Measurements from ENCODE around the gene YBEY.
"Not testable (repeated sequence)": the region's sequence is repeated elsewhere in the genome, so short reads cannot be mapped to it uniquely, and the experiment has no call there.

Gene YBEY

DNA sequence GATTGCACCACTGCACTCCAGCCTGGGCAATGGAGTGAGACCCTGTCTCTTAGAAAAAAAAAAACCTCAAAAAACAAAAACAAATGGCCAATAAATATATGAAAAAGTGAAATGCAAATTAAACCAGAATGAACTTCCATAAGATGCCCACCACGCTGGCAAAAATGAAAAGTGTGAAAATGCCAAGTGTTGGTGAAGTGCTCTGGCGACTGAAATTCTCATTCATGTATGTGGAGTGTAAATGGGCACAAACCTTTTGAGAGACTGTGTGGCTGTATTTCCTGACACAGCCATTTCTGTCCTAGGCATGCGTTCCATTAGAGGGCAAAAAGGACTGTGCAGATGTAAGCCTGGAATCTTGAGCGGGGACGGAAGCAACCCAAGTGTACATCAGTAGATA is 18.3 kb downstream of the YBEY start:
- no peak for DNase-seq (ENCODE audit: low spot score)

DNA sequence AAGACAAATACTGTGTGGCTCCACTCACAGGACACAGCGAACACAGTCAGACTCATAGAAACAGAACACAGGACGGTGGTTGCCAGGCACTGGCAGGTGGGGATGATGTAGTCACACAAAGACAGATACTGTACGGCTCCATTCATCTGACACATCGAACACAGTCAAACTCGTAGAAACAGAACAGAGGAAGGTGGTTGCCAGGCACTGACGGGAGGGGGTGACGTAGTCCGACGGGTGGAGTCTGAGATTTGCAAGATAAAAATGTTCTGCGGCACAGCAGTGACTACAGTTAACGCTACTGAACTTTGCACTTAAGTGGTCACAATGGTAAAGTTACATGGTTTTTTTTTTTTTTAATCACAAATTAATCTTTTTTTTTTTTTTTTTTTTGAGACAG is 18.8 kb downstream of the YBEY start:
- no peak for DNase-seq (ENCODE audit: low spot score)

DNA sequence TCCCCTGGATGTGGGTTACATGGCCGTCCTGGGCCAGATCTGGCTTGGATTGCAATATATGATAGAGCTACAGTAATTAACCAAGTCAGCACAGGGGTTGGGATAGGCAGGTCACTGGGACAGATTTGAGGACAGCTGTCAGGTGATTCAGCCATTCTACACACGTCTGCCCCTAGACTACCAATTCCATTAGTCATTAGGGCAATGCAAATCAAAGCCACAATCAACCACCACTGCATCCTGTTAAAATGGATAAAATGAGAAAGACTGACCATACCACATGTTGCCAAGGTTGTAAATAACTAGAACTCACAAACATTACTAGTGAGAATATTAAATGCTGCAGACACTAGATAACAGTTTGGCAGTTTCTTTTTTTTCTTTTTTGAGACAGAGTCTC is 21.5 kb downstream of the YBEY start:
- DNase-seq (ENCODE audit: low spot score) = no peak

GRCh38 chr21:46308431-46308830 is 22.3 kb downstream of the YBEY start:
- DNase-seq (ENCODE audit: low spot score) = no peak

DNA sequence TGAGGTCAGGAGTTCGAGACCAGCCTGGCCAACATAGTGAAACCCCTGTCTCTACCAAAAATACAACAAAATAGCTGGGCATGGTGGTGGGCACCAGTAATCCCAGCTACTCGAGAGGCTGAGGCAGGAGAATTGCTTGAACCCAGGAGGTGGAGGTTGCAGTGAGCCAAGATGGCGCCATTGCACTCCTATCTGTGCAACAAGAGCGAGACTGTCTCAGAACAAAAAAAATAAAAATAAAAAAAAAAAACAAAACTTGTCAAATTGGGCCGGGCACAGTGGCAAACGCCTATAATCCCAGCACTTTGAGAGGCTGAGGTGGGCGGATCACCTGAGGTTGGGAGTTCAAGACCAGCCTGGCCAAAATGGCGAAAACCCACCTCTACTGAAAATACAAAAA is 24.1 kb downstream of the YBEY start:
- DNase-seq (ENCODE audit: low spot score) = not testable (repeated sequence)

DNA sequence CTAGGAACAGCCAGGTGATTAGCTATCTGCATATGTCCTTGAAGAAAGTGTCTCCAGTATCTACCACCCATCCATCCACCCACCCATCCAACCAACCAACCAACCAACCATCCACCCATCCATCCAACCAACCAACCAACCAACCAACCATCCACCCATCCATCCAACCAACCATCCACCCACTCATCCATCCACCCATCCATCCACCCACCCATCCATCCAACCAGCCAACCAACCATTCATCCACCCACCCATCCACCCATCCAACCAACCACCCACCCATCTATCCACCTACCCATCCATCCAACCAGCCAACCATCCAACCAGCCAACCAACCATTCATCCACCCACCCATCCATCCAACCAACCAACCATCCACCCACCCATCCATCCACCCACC is 25.4 kb downstream of the YBEY start:
- DNase-seq (ENCODE audit: low spot score) = no peak

GRCh38 chr21:46312949-46313348 is 26.8 kb downstream of the YBEY start:
- no peak for DNase-seq (ENCODE audit: low spot score)

GRCh38 chr21:46314441-46315020 is 28.4 kb downstream of the YBEY start:
- DNase-seq (ENCODE audit: low spot score) = no peak

- no peak for DNase-seq (ENCODE audit: low spot score)
Measured at GRCh38 chr21:46316708-46317324, 30.7 kb downstream of the YBEY start.

DNA sequence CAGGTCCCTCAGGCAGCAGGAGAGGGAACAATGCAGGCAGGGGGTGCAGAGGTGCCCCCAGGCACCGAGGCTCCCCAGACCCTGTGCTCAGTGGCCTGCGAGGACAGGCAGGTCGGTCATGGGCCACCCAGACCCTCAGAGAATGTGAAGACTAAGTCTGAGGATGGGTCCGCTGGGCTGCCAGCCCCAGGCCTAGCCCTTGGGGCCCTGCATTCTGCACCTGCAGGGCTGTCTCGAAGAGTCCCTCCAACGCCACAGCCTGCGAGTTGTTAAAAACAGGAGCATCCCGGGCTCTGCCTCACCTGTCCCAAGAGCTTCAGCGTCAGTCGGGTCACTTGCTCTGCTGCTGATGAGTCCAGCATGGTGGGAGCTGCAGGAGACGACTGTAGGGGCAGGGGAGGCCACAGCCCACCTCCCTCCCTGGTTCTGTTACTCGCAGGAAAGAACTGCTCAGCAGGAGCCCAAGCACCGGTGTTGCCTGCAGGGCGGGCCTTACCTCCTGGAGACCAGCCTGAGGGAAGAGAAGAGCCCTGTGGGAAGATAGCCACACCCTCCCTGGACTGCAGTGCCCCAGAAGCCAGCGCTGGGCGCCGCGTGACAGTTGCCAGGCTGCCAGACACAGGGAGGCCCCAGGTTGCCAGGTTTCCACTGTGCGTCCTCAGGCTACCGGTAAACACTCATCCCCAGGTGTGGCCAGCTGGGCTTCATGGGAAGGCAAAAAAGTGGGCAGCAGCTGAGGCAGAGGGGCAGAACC is 31.7 kb downstream of the YBEY start:
- DNase-seq (ENCODE audit: low spot score) = no peak

DNA sequence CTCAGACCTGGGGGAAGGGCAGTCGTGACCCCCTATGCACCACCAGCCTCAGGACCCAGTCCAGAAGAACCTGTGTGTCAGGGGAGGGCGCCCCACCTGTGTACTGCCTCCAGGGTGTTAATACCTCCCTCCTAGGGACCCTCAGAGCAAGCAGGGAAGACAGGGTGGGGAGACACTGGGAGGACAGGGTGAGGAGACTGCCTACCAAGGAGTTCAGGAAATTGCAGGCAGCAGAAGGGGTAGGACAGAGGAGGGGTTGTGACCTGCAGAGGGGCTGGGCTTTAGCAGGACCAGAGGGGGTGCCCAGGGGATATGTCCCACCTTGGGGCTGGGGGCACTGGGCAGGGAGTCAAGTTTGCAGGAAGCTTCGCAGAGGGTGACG is 32.3 kb downstream of the YBEY start:
- DNase-seq (ENCODE audit: low spot score) = no peak

GRCh38 chr21:46319186-46319585 is 33.0 kb downstream of the YBEY start:
- DNase-seq (ENCODE audit: low spot score) = no peak

DNA sequence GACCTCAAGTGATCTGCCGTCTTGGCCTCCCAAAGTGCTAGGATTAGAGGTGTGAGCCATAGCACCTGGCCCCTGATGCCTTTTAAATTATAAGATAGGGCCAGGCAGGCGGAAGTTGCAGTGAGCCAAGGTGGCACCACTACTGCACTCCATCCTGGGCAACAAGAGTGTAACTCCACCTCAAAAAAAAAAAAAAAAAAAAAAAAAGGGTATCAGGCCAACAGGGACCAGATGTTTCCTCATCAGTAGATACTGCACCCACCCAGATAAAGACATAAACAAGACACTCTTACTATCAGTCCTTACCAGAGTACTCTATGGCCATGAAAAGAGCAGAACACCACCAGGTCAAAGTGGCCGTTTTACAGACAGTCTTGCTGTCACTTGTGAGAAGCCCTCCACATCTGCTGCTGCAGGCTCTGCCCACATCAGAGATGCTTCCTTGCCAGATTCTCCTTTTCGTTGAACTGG is 34.2 kb downstream of the YBEY start:
- no peak for DNase-seq (ENCODE audit: low spot score)

DNA sequence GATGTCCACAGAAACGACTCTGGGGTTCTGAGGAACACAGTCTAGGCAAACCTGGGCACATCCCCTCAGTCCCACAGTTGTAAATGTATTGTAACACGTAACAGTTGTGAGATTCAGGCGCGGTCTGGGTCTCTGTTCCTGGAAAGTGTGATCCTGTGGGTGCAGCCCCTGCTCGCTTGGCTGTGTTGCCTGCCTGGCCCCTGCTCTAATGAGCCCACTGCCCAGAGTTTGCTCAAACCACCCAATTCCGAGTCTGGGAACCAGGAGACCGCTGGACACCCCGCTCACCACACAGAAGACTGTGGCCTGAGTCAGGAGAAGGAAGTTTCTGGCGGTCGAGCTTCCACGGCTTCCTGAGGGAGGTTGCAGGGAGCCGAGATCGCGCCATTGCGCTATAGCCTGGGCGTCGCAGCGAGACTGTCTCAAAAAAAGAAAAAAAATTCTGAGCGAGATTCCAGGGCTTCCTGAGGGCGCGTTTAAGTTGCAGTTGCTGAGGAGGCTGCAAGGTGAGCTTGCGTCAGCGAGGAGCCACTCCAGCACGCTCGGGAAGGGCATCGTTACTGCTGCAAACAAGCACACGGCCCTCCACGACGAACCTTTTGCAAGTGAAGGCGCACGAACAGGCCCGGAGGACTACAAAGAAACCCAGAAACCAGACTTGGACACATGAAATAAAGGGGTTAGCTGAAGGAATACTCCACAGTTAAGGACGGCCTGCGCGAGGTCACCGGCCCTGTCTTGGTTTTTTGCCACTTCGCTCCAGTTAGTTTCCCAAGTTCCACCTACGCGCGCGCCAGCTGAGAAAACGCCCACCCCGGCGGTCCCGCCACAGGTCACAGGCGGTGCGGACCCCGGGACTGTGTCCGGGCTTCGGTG is 36.4 kb downstream of the YBEY start:
- DNase-seq (ENCODE audit: low spot score) = no peak

DNA sequence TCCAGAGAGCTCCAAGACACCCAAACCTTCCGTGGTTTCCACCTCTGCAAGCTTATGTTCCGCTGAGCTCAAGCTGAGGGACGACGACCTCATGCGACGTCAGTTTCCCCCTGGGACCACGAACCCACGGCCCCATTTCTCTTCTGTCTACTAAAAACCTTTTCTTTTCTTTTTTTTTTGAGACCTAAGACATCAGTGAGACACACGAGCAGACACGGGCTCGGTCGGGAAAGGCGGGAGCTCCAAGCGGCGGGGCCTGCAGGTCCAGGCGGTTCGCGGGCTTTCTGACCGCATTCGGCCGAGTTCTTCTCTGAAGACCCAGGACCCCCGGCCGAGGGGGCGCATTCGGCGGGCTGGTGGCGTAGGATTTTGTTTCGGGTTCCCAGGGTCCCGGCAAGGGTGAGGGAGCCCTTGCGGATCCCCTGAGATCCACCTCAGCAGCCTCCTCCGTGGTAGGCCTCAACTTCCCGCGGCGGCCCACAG is 37.1 kb downstream of the YBEY start:
- no peak for DNase-seq (ENCODE audit: low spot score)

DNA sequence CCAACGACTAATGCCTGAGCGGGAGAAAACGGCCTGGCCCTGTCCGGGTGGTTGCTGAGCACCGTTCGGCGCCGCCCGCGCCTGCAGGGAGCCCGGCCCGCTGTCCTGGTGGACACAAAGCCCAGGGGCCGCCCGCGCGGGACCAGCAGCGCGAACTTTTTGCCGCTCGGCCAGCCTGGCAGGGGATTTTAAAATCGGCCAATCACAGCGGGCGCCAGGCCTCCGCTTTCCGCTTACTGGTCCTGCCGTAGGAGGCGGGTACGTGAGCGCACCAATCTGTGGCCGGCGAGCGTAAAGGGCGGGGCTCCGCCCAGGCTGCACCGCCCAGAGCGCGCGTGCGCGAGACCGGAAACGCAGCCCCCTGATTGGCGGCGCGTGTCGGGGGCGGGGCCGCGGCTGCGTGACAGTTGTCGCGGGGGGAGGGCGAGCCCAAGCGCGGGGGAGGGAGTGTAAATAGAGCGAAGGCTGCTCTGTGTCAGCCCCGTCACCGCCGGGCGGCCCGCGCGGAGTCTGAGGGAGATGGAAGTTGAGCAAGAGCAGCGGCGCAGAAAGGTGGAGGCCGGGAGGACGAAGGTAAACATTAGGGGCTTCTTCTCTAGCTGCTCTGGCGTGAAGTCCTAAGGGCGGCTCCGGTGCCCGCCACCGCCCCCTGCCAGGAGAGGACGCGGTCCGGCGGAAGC is 37.7 kb downstream of the YBEY start, which contains the start of the genes C21orf58 and PCNT:
C21orf58 (minus strand) TSS at position 161 of the 680 bp plus-strand sequence. CDS start 1,132 bp downstream, outside the sequence.
PCNT (plus strand) TSS at position 447 of the 680 bp plus-strand sequence; CDS start at position 520, 73 bp downstream.
- peak; percentile 97 for DNase-seq (ENCODE audit: low spot score)

DNA sequence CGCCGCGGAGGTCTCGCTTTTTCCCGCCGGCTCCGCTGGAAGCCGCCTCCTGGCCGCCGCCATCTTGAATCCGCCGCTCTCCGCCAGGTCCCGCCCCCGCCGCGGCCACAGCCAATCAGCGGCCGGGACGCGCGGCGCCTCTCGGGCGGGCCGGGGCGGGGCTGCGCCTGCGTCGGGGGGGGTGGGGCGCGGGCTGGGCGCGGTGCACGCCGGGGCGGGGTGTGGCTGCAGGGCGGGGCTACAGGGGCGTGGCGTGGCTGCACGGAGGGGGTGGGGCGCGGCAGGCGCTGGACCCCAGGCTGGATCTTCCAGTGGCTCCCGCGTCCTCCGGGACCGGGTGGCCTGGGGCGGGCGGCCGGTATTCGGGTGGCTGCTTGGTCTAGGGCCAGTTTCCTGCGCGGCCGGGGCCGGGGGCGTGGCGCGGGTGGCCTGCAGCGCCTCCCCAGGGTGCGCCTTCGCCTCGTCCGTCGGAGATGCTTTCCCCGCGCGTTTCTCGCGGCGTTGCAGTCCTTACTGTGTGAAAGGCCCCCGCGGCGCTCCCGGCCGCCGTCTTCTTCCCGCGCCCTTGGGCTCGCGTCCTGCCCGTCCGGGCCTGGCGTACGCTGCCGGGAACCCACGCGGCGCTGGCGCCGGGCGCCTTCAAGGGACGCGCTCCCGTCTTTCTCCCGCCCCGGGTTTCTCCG is 38.4 kb downstream of the YBEY start:
- peak; percentile 80 for DNase-seq (ENCODE audit: low spot score)

- DNase-seq (ENCODE audit: low spot score) = peak; percentile 52
Measured at GRCh38 chr21:46325073-46325912, 39.2 kb downstream of the YBEY start.

DNA sequence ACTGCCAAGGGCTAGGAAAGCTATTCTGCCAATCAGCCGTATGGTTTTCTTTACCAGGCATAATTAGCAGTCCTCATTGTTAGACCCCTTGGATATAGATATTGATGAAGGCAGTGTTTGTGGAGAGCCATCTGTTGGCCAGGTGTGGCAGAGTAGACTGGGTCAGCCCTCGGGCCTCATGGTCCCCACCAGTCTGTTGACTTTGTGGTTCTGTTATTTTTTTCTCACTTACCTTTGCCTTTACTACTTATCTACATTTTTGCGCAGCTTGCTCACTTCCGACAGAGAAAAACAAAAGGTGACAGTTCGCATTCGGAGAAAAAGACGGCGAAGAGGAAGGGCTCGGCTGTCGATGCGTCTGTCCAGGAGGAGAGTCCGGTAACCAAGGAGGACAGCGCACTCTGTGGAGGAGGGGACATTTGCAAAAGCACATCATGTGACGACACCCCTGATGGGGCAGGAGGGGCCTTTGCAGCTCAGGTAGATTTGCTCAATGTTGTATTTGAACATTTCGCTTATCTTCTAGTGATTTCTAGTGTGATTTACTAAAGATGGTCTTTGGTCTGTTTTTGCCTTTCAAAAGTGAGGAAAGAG is 40.1 kb downstream of the YBEY start:
- DNase-seq (ENCODE audit: low spot score) = peak; percentile 6

Measured in cerebellar cortex (tissue), 1 donor.